HG03196 (cell line): ENCODE results near the gene REV1.

Experiments
- ATAC-seq: cut with Tn5 transposase; IDR thresholded peaks from one replicate; pipeline ENCODE4 v1.9.1; 2021; ENCODE audit not compliant: unreplicated experiment

Gene REV1

DNA sequence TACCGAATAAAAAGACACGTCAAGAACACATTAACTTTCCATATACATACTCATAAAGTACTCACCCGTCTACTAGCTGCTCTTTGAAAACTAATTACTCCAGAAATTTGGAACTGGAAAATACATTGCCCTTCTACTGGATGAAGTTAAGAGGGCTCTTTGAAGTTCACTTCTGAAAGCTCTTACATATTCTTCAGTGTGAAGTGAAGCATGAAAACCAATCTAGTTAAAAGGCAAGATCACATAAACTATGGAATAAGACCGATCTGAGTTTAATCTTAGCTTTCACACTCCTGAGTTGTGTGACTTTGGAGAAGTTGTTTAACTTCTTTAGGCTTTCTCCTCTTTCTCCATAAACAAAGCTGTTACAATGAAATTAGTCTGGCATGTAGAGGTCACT is 38.5 kb downstream of the REV1 start:
- no peak for ATAC-seq

DNA sequence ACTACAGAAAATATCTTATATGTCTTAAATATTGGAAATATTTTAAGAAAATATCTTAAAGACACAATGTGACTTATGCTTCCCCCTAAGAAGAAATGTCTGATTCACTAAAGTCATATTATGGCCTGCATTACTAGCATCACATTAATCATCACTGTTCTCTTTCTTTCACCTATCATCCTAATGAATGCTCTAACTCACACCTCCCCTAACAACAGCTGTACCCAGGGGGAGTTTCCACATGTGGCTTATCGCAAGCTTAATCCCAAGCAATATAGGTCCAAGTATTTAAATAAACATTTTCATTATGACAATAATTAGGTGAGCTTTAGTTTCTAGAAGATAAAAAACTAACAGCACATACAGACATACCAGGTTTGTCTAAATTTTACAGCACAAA is 39.6 kb downstream of the REV1 start:
- ATAC-seq, result no peak

DNA sequence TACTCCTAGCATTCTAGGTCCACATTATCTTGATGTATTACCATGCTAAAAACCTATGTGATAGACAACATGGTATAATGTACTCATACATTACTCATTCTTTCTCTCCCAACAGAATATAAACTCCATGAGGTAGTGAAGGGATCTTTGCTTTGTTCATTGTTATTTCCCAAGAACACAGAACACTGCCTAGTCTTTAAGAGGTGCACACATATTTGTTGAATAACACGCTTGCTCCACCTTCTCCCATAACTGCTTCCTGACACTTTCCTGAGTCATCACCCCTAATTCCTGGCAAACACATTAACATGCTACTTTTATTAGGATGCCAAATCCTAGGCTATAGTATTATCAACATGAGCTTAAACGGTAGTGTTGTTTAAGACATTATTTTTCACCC is 41.3 kb downstream of the REV1 start:
- ATAC-seq, result no peak

DNA sequence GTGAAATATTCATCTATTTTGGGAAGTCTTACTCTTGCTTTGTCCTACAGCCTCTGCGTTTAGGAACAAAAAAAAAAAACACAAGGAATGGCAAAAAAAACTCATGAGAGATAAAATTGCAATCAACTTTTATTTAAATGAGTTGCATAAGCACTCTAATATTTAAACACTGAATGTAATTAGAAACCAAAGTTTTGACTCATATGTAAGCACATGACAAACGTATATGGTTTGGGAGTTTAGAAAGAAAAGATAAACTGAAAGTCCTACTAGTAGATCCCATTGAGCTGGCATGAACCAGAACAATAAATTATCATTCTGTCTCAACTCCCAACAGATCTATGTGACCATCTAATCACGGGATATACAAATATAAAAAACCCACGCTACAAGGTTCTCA is 44.8 kb downstream of the REV1 start:
- ATAC-seq, result no peak

DNA sequence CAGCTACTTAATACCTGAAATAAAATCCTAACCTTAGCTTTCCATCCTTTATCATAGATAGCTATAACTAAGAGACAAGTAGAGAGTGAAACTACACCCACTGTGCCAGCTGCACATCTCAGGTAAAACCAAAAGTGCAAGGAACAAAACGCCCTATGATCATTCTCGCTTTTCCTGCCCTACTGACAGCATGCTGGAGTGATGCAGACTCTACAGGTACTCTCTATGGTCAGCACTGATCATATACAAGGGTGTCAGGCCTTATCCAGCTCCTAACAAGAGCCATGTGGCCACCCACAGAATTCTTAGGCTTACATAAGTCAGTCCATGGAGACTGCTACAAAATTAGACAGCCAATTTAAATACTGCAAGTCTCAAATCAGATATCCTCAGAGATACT is 45.6 kb downstream of the REV1 start:
- no peak for ATAC-seq

DNA sequence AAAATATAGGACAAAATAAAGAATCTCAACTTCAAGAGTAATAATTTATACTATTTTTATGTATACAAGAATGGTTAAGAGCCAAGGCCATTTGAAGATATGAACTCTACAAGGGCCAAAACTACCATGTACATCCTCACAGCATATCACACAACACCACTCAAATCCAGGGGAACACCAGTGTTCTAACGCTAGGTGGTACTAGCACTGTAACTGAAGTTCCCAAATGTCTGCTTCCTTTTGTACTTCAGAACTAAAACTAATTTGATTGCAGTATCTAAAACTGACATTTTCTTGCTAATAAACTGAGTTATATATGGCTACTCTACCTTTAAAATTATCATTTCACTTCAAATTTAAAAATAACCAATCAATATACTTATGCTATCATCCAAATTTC is 47.0 kb downstream of the REV1 start:
- ATAC-seq, result no peak

DNA sequence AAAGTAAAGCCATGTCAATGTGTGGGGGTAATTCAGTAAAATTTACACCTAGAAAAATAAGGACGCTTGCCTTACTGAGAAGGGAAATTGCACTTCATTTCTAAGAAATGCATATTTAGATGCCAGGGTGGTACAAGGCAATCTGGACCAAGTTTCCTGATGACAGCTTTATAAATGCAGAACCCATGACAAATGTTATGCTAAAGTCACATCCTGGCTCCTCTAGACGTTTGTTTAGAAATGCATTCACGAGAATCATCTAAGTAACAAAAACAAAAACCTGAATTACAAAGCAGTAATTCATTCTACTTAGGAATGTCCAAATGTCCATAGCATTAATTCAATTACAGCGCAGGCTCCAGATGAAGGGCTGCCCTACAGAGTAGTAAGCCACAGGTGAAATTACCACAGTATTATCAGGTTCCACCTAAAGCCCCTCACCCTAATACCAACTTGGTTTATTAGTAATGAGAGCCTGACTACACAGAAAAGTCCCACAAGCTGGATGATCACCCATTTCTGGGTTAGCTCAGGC is 49.8 kb downstream of the REV1 start:
- ATAC-seq, result no peak

- no peak for ATAC-seq
Observed at GRCh38 chr2:99436874-99437273, 52.9 kb downstream of the REV1 start.

DNA sequence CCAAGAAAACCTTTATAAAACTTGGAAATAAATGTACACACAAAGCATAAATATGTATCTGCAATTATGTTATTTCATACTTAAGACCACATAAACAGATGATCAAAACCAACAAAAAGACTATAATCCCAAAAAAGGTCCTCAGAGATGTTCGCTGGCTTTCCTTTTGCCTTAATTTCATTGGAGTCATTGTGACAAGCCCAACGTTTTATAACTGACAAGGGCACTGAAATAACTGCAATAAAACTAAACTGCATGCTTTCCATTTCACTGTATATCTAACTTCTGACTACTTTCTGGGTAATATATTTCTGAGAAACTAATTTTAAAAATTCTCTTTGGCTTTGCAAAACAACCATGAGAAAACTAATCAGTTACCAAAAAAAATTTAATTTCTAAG is 56.5 kb downstream of the REV1 start:
- no peak for ATAC-seq

DNA sequence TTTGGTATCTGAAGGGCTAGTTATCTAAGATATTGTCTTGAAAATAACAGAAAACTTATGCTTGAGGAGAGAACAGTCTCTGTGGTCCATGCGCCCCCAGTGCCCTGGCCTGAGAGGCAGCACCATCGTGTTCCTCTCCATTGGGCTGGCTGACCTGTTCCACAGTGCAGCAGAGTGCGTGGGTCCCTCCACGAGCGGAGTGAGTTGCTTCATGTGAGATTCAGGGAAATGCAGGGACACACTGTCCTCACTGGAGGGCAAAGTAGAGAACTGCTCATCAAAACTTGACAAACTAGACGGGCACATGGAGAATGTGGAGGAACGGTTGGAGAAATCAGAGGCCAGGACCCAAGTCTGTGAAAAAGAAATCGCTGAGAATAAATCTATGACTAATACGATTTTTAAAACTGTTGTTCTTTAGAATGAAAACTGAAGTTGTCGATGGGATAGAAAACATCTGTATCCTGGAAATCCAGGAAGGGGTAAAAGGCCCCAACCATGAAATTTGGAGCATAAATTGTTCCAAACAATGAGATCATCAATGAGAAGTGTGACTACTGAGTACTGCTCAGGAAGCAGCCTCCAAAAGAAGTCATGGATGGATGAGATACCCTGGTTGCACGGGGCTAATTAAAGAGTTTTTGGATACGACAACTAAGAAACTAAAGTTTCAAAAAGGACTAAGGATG is 58.1 kb downstream of the REV1 start:
- no peak for ATAC-seq

DNA sequence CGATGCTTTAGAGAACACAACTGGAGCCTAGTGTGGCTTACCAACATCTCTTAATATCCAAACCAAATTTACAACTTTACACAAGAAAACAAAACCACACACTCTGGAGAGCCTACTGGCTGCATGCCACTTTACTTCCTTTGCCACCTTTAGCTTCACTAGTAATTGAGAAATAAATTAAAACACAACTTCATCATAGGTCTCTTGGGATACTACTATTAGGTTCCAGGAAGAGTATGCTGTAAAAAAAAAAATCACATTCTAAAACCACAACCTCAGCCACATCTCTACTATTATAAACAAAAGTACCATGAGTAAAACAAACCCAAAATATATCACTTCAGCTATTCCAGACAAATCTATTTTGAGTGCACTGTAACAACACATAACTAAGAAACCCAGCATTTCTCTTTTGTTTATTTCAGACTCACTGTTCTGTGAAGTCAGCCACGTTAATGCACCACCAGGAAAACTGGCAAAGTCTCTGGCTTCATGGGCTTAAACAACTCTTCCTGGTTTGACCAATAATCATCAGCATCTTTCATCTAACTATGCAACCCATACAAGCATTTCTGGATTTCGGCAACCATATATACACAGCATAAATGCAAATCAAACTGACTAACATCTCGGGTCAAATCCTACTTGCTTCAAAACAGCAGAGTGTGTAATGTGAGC is 59.1 kb downstream of the REV1 start:
- ATAC-seq, result no peak

DNA sequence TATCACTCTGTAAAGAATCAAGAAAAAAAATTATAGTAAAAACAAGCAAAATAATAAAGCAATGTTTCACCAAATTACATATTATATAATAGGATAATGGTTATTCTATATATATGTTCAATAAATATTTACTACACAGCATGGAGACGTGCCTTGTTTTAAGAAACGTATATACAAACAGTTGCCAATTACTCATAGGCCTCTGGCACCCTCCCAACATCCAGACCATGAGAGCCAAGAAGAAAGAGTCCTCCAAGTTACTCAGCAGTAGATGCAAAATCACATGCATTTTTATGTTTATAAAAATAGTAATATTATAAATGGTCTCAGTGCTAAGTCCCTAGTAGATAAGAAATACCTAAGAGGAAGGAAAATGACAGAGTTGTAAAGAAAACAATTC is 64.8 kb downstream of the REV1 start:
- ATAC-seq, result no peak

DNA sequence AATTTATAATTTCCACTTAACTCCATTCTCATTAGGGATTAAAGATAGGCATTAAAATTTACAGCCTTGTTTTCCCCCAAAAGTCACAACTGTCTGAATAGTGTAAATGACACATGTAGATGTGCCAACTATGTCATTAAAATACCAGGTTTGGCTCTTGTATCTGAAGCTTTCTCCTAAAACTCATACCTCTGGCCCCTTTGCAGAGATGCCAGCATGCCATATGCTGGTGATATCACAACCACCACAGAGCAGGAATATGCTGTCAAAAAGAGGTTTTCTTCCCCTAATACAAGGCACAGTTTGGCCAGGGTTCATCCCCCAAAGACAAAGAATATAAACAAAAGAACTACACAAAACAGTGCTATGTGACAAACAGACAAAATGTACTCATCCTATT is 65.4 kb downstream of the REV1 start:
- no peak for ATAC-seq

DNA sequence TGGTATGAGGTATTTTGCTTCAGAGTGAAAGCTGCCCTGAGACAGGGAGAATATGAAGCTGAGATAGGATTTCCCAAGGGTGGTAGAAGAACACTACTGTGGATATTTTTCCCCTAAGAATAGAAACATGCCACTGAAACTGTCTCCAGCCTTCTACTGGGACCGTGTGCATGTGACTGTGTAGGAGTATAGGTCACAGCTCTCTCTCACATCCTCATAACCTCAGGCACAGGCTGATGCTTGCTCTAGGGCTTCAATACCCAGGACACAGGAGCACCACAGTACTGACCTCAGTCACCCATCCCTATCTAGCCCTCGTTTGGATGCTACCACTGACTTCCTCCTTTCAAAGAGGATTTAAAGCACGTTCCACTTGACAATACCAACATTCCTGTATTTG is 67.2 kb downstream of the REV1 start:
- no peak for ATAC-seq

DNA sequence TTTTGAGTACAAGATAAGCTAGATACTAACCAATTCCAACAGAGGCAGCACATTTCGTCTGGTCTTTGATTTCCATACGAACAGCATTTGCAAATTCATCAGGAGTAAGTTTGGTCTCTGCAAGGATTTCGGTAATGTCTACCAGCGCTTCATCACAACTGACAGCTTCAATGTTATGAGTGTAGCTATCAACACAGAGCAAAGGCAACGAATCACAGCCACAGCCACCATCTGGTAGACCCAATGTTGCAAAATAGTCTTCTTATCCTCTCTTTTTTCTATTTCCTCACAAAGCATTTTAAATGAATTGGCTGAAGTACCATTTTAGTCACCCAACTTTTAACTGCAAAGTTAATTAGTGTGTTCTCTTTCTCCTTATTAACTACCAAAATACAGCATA is 68.3 kb downstream of the REV1 start:
- ATAC-seq, result no peak

DNA sequence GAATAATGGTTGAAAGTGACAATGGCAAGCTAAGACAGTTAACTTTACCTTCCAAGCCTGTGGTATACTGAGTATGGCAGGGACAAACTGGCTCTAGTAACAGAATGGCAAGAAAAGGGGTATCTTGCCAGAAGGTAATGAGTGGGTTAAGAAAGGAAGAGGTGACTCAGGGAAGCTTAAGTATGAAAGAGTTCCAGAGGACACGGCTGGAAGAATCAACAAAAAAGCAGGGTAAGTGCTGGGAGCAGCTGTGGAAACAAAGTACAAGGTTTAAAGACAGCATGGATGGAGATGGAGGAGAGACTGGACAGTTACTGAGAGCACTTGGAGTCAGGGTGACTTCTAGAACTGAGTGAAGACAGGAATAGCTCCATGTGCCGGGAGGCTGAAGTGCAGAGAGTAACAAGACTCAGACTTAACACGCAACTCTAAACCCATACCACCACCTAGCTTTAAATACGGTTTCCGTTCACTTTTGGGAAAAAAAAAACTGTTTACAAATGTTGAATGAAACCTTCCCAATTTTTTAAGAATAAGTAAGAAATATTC is 69.0 kb downstream of the REV1 start:
- no peak for ATAC-seq

DNA sequence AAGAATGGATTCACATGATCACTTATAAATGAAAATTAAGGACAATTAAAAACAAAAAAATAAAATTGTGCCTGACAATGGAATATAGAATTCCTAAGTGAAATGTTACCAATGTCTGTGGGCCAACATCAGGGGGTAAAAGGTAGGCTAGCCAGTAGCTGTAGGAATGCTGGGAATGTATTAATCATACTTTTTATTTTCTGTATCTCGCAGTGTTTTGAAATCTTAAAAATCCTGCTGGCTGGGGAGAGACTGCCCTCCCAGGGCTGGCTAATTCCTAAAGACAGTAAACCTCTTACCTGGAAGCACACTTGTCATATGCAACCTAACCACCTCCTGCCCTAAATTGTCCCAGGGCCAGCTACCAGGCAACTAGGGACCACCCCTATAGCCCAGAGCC is 69.8 kb downstream of the REV1 start:
- ATAC-seq, result no peak

GRCh38 chr2:99417396-99417795 is 72.4 kb downstream of the REV1 start:
- ATAC-seq, result no peak

DNA sequence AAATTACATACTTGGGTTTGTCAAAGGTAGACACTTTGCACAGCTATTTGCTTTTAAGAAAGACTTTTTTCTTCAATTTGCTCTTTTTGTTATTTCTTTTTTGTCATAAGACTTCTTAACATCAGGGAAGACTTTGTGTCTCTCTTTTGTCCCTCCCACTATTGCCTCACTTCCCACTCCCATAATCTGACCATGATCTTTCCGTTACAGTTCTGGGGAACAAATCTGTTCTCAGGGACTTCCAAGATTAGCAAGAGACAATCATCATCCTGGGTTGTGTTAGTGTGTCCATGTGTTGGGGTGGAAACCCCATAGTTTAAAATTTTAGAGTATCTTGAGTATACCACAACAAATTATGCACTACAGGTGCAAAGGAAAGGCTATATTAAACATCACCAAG is 75.3 kb downstream of the REV1 start:
- ATAC-seq, result no peak

DNA sequence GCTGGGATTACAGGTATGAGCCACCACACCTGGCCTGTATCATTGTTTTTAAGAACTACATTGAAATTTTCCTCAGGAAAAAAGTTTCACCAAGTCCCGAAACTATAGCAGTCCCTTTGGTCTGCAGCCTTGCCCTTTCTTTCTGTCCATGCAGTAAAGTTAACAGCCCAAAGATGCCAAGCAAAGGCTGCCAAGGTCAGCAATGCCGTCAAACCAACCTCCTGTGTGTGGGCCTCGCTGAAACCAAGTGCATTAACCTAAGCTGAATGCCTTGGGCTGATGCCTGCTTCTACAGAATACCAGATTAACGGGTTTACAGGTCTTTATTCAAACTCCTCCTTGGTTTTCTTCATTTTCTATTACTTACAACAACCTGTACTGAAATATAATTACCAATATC is 79.5 kb downstream of the REV1 start:
- ATAC-seq, result no peak

DNA sequence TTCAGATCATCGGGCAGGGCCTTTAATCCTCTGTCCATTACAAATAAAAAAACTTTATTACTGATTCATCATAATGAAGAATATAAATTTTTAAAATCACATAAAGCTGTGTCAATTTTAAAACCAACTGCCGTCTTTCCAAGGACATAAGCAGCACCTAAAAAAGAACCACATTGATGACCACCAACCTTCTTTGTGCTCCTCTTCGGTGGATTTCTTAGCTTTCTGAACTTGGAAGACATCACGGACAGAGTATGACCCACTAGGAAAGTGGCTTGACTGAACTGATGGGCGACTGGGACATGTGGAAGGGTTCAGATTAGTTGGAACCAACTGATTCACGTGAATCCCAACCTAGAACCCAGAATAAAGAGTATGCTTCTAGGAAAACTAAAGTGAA is 83.7 kb downstream of the REV1 start:
- ATAC-seq, result no peak
